Limb (tissue), 2 donors: Measurements from ENCODE around the gene MRPL33.
A peak's percentile ranks its signal among the peaks of the same experiment; 100 is the strongest.

Experiments used
- DNase-seq, 2 donors: peaks; one replicate each; pipeline ENCODE4 v3.0.0-alpha.2; 2016; ENCODE audit errors: extremely low spot score in 2 of 2

The MRPL33 gene

GRCh38 chr2:27771548-27772335, at the start of gene MRPL33:
MRPL33 (plus strand) TSS chr2:27771719; CDS start chr2:27771778, 59 bp downstream.
- peak; percentile 92 to 96 for DNase-seq

GRCh38 chr2:27721884-27722485, 49.5 kb upstream of the MRPL33 start:
- no peak for DNase-seq

GRCh38 chr2:27723372-27724144, 48.0 kb upstream of the MRPL33 start:
- DNase-seq = peak; percentile 65 to 69

GRCh38 chr2:27724191-27724590, 47.3 kb upstream of the MRPL33 start:
- no peak for DNase-seq

GRCh38 chr2:27724905-27725701, 46.4 kb upstream of the MRPL33 start:
- no peak for DNase-seq

GRCh38 chr2:27727257-27727656, 44.3 kb upstream of the MRPL33 start:
- DNase-seq = no peak

- no peak for DNase-seq
These were observed 43.2 kb upstream of the MRPL33 start for GRCh38 chr2:27728081-27728858.

GRCh38 chr2:27729198-27729597, 42.3 kb upstream of the MRPL33 start:
- no peak for DNase-seq

- DNase-seq = no peak
These were observed 41.9 kb upstream of the MRPL33 start for GRCh38 chr2:27729614-27730013.

- no peak for DNase-seq
These were observed 41.3 kb upstream of the MRPL33 start for GRCh38 chr2:27730261-27730662.

- no peak for DNase-seq
These were observed 40.4 kb upstream of the MRPL33 start for GRCh38 chr2:27730980-27731691.

- no peak for DNase-seq
These were observed 37.2 kb upstream of the MRPL33 start for GRCh38 chr2:27734305-27734704.

- peak; percentile 54 to 84 for DNase-seq
These were observed 36.1 kb upstream of the MRPL33 start for GRCh38 chr2:27735263-27735904.

GRCh38 chr2:27736031-27736889, 35.3 kb upstream of the MRPL33 start:
- no peak for DNase-seq

GRCh38 chr2:27736890-27737204, 34.7 kb upstream of the MRPL33 start:
- DNase-seq = no peak

GRCh38 chr2:27737676-27738348, 33.7 kb upstream of the MRPL33 start:
- DNase-seq = no peak

- no peak for DNase-seq
These were observed 33.0 kb upstream of the MRPL33 start for GRCh38 chr2:27738349-27739057.

- no peak for DNase-seq
These were observed 32.5 kb upstream of the MRPL33 start for GRCh38 chr2:27739058-27739373.
